Stimulated activated CD8-positive, alpha-beta memory T cell treated with anti-CD3 and anti-CD28 coated beads, Interleukin-15, amount 100 ng/mL, for 48 hours (primary cell): Measurements from ENCODE around the gene DGUOK.
"Not testable (repeated sequence)": the region's sequence is repeated elsewhere in the genome, so short reads cannot be mapped to it uniquely, and the experiment has no call there.

Experiments used
- DNase-seq, 2 donors: peaks; one replicate each; pipeline ENCODE4 v3.0.0-alpha.2; 2020; ENCODE audit warnings: low read depth in 2 of 2

Gene DGUOK

GRCh38 chr2:73901143-73901542 is 25.5 kb upstream of the DGUOK start:
- no peak for DNase-seq

- no peak for DNase-seq
These were observed 24.4 kb upstream of the DGUOK start for GRCh38 chr2:73902284-73902683.

- no peak for DNase-seq
These were observed 23.4 kb upstream of the DGUOK start for GRCh38 chr2:73903313-73903712.

- DNase-seq = not testable (repeated sequence)
These were observed 22.6 kb upstream of the DGUOK start for GRCh38 chr2:73903949-73904613.

GRCh38 chr2:73904952-73905351 is 21.7 kb upstream of the DGUOK start:
- DNase-seq = no peak

- no peak for DNase-seq
These were observed 19.7 kb upstream of the DGUOK start for GRCh38 chr2:73906847-73907505.

GRCh38 chr2:73907840-73908452 is 18.7 kb upstream of the DGUOK start:
- DNase-seq = peak in 1 of 2 donors; percentile 39

GRCh38 chr2:73908689-73909652 is 17.7 kb upstream of the DGUOK start:
- DNase-seq = no peak

- no peak for DNase-seq
These were observed 15.7 kb upstream of the DGUOK start for GRCh38 chr2:73910873-73911547.

GRCh38 chr2:73911548-73912208 is 15.0 kb upstream of the DGUOK start:
- DNase-seq = no peak

GRCh38 chr2:73913414-73914054 is 13.1 kb upstream of the DGUOK start:
- no peak for DNase-seq

- DNase-seq = no peak
These were observed 12.0 kb upstream of the DGUOK start for GRCh38 chr2:73914667-73915066.

- DNase-seq = no peak
These were observed 11.2 kb upstream of the DGUOK start for GRCh38 chr2:73915437-73915993.

- no peak for DNase-seq
These were observed 10.0 kb upstream of the DGUOK start for GRCh38 chr2:73916666-73917065.

- DNase-seq = no peak
These were observed 9.4 kb upstream of the DGUOK start for GRCh38 chr2:73917296-73917695.

GRCh38 chr2:73917696-73918207 is 8.9 kb upstream of the DGUOK start:
- DNase-seq = no peak

GRCh38 chr2:73918856-73919255 is 7.8 kb upstream of the DGUOK start:
- no peak for DNase-seq

GRCh38 chr2:73919596-73920228 is 7.0 kb upstream of the DGUOK start:
- DNase-seq = no peak
